GM21390 (cell line): ENCODE results near the gene PARM1.
"Not testable (repeated sequence)": the region's sequence is repeated elsewhere in the genome, so short reads cannot be mapped to it uniquely, and the experiment has no call there.

Experiments
- ATAC-seq: cut with Tn5 transposase; IDR thresholded peaks from one replicate; pipeline ENCODE4 v1.9.1; 2021; ENCODE audit not compliant: unreplicated experiment

Gene PARM1

GRCh38 chr4:74982546-74983252 is 49.8 kb downstream of the PARM1 start:
- ATAC-seq: no peak

GRCh38 chr4:74983253-74983635 is 50.3 kb downstream of the PARM1 start:
- ATAC-seq: no peak

GRCh38 chr4:74990276-74990875 is 57.5 kb downstream of the PARM1 start:
- no peak for ATAC-seq

- ATAC-seq: not testable (repeated sequence)
Observed at GRCh38 chr4:74994436-74994835, 61.5 kb downstream of the PARM1 start.

- ATAC-seq: no peak
Observed at GRCh38 chr4:74996996-74997395, 64.1 kb downstream of the PARM1 start.

- no peak for ATAC-seq
Observed at GRCh38 chr4:74997948-74998729, 65.2 kb downstream of the PARM1 start.

- no peak for ATAC-seq
Observed at GRCh38 chr4:74999714-75000309, 66.9 kb downstream of the PARM1 start.

- no peak for ATAC-seq
Observed at GRCh38 chr4:75001871-75002270, 69.0 kb downstream of the PARM1 start.

- ATAC-seq: no peak
Observed at GRCh38 chr4:75002381-75002780, 69.5 kb downstream of the PARM1 start.

GRCh38 chr4:75003979-75004378 is 71.1 kb downstream of the PARM1 start:
- ATAC-seq: no peak

- ATAC-seq: no peak
Observed at GRCh38 chr4:75004755-75005668, 72.1 kb downstream of the PARM1 start.

- ATAC-seq: no peak
Observed at GRCh38 chr4:75005727-75006126, 72.8 kb downstream of the PARM1 start.

- no peak for ATAC-seq
Observed at GRCh38 chr4:75007891-75008290, 75.0 kb downstream of the PARM1 start.

- ATAC-seq: no peak
Observed at GRCh38 chr4:75009138-75009537, 76.2 kb downstream of the PARM1 start.

GRCh38 chr4:75011131-75011795 is 78.3 kb downstream of the PARM1 start:
- no peak for ATAC-seq

- ATAC-seq: no peak
Observed at GRCh38 chr4:75015627-75016026, 82.7 kb downstream of the PARM1 start.

GRCh38 chr4:75016472-75016871 is 83.6 kb downstream of the PARM1 start:
- ATAC-seq: no peak

- ATAC-seq: no peak
Observed at GRCh38 chr4:75018811-75019479, 86.0 kb downstream of the PARM1 start.

- ATAC-seq: no peak
Observed at GRCh38 chr4:75025431-75025830, 92.5 kb downstream of the PARM1 start.
